Measurements from ENCODE around the gene TIAM1.
A peak's percentile ranks its signal among the peaks of the same experiment; 100 is the strongest.

Gene TIAM1

GRCh38 chr21:31332525-31332924 is 11.5 kb downstream of the TIAM1 start:
- no peak for DNase-seq (ENCODE audit: low read depth)

- DNase-seq (ENCODE audit: low read depth), result no peak
Observed at GRCh38 chr21:31331231-31331630, 12.8 kb downstream of the TIAM1 start.

GRCh38 chr21:31330144-31330483 is 13.9 kb downstream of the TIAM1 start:
- no peak for DNase-seq (ENCODE audit: low read depth)

GRCh38 chr21:31329456-31330143 is 14.5 kb downstream of the TIAM1 start:
- no peak for DNase-seq (ENCODE audit: low read depth)

GRCh38 chr21:31326522-31327242 is 17.4 kb downstream of the TIAM1 start:
- no peak for DNase-seq (ENCODE audit: low read depth)

GRCh38 chr21:31318971-31319370 is 25.1 kb downstream of the TIAM1 start:
- DNase-seq (ENCODE audit: low read depth), result no peak

- no peak for DNase-seq (ENCODE audit: low read depth)
Observed at GRCh38 chr21:31317688-31318087, 26.4 kb downstream of the TIAM1 start.

- no peak for DNase-seq (ENCODE audit: low read depth)
Observed at GRCh38 chr21:31316488-31317169, 27.4 kb downstream of the TIAM1 start.

GRCh38 chr21:31316072-31316471 is 28.0 kb downstream of the TIAM1 start:
- DNase-seq (ENCODE audit: low read depth), result no peak

GRCh38 chr21:31310750-31311149 is 33.3 kb downstream of the TIAM1 start:
- DNase-seq (ENCODE audit: low read depth), result no peak

GRCh38 chr21:31308584-31308983 is 35.5 kb downstream of the TIAM1 start:
- no peak for DNase-seq (ENCODE audit: low read depth)

- DNase-seq (ENCODE audit: low read depth), result no peak
Observed at GRCh38 chr21:31305888-31306287, 38.2 kb downstream of the TIAM1 start.

- DNase-seq (ENCODE audit: low read depth), result no peak
Observed at GRCh38 chr21:31299291-31300147, 44.5 kb downstream of the TIAM1 start.

GRCh38 chr21:31298618-31299269 is 45.3 kb downstream of the TIAM1 start:
- no peak for DNase-seq (ENCODE audit: low read depth)

- DNase-seq (ENCODE audit: low read depth), result no peak
Observed at GRCh38 chr21:31297806-31298205, 46.3 kb downstream of the TIAM1 start.

GRCh38 chr21:31295676-31296075 is 48.4 kb downstream of the TIAM1 start:
- no peak for DNase-seq (ENCODE audit: low read depth)

GRCh38 chr21:31294691-31295090 is 49.4 kb downstream of the TIAM1 start:
- DNase-seq (ENCODE audit: low read depth), result no peak

- DNase-seq (ENCODE audit: low read depth), result peak; percentile 96
Observed at GRCh38 chr21:31293986-31294385, 50.1 kb downstream of the TIAM1 start.

GRCh38 chr21:31290765-31291164 is 53.3 kb downstream of the TIAM1 start:
- no peak for DNase-seq (ENCODE audit: low read depth)

- DNase-seq (ENCODE audit: low read depth), result no peak
Observed at GRCh38 chr21:31289702-31290101, 54.4 kb downstream of the TIAM1 start.

GRCh38 chr21:31288191-31288590 is 55.9 kb downstream of the TIAM1 start:
- DNase-seq (ENCODE audit: low read depth), result no peak

- DNase-seq (ENCODE audit: low read depth), result no peak
Observed at GRCh38 chr21:31287201-31287600, 56.9 kb downstream of the TIAM1 start.

Measured in HS-27A (cell line).